Activated CD4-positive, alpha-beta T cell treated with anti-CD3 and anti-CD28 coated beads for 36 hours (primary cell): ENCODE measurements around the gene KIAA0930. TPM values are rescaled to one million over a fixed set of nuclear protein-coding genes. Genes with fewer than 3 reads are reported as not detected.

ENCODE experiments used
- ATAC-seq: fragments of 200-7000 bp; cut with Tn5 transposase; one replicate; pipeline ENCODE4 v1.10.0; 2021; ENCODE audit warnings: mild to moderate bottlenecking, moderate library complexity
- CTCF ChIA-PET: fragments of 350-600 bp; sonication (Branson Sonifier 250); formaldehyde crosslinking; loops from one replicate; lab custom pipeline; 2021; ENCODE audit warnings: antibody characterized with exemption; lab: Charles Lee
- POLR2A ChIA-PET: fragments of 350-600 bp; sonication (Branson Sonifier 250); formaldehyde crosslinking; loops from one replicate; lab custom pipeline; 2021; ENCODE audit warnings: antibody characterized with exemption, inconsistent platforms; lab: Charles Lee
- DNase-seq: peaks from one replicate; pipeline ENCODE4 v3.0.0-alpha.2; 2020
- H3K27ac Mint-ChIP-seq: one replicate; pipeline ENCODE4 v1.8.0; 2021; ENCODE audit warnings: mixed read lengths
- H3K27me3 Mint-ChIP-seq: one replicate; pipeline ENCODE4 v1.8.0; 2021; ENCODE audit warnings: mixed read lengths
- H3K36me3 Mint-ChIP-seq: one replicate; pipeline ENCODE4 v1.8.0; 2021; ENCODE audit warnings: low read depth, mixed read lengths
- H3K4me1 Mint-ChIP-seq: one replicate; pipeline ENCODE4 v1.8.0; 2021; ENCODE audit warnings: mixed read lengths
- H3K4me3 Mint-ChIP-seq: one replicate; pipeline ENCODE4 v1.8.0; 2021; ENCODE audit warnings: mild to moderate bottlenecking, moderate library complexity, mixed read lengths
- H3K9me3 Mint-ChIP-seq: one replicate; pipeline ENCODE4 v1.8.0; 2021; ENCODE audit warnings: low read depth, mixed read lengths
- intact Hi-C, 2 experiments: fragments of 100-400 bp; cut with DNase I in 1 of 2; cut with micrococcal nuclease in 1 of 2; formaldehyde crosslinking; loops; one replicate each; pipeline versions ENCODE4 v1.14.2 to v1.15.1; 2022 to 2024; cut with DNase I, micrococcal nuclease
- total RNA-seq, 2 experiments: library from RNA; stranded (reverse); gene quantifications; one replicate each; pipeline ENCODE4 v1.2.3, GENCODE V29; 2021

KIAA0930 gene
- total RNA-seq, 2 experiments from 2014 or later: 24.8 to 29.6 TPM

GRCh38 chr22:45204819-45205218, 35.9 kb downstream of the KIAA0930 start:
- intact Hi-C loops: no loop called here
- H3K4me3 Mint-ChIP-seq: no peak overlapping the region
- no peak for ATAC-seq
- H3K27me3 Mint-ChIP-seq: no peaks in the 10 kb centered on the region
- peaks cover 10% of the 10 kb centered on the region for H3K36me3 Mint-ChIP-seq
- no peak for DNase-seq
- H3K27ac Mint-ChIP-seq: no peak overlapping the region
- ChIA-PET POLR2A (no interaction called here), CTCF (interaction anchor here (0.9 kb wide), 1 partner anchor 10 kb away, joined by 3 read pairs; no protein-coding TSS in a partner anchor)
- H3K9me3 Mint-ChIP-seq: no peaks in the 10 kb centered on the region
- peaks cover 5% of the 10 kb centered on the region for H3K4me1 Mint-ChIP-seq

- H3K4me1 Mint-ChIP-seq: no peaks in the 10 kb centered on the region
- H3K27me3 Mint-ChIP-seq: no peaks in the 10 kb centered on the region
- H3K36me3 Mint-ChIP-seq: peaks cover 8% of the 10 kb centered on the region
- ChIA-PET POLR2A (no interaction called here), CTCF (no interaction called here)
- no peak for ATAC-seq
- H3K9me3 Mint-ChIP-seq: no peaks in the 10 kb centered on the region
- no peak overlapping the region for H3K4me3 Mint-ChIP-seq
- H3K27ac Mint-ChIP-seq: no peak overlapping the region
- DNase-seq: no peak
- intact Hi-C loops: no loop called here
These were observed 36.5 kb downstream of the KIAA0930 start for GRCh38 chr22:45204241-45204640.

GRCh38 chr22:45203150-45203951, 37.3 kb downstream of the KIAA0930 start:
- no peak overlapping the region for H3K4me3 Mint-ChIP-seq
- no peak for ATAC-seq
- H3K4me1 Mint-ChIP-seq: no peaks in the 10 kb centered on the region
- intact Hi-C loops: no loop called here
- no peak for DNase-seq
- no peaks in the 10 kb centered on the region for H3K9me3 Mint-ChIP-seq
- no peaks in the 10 kb centered on the region for H3K27me3 Mint-ChIP-seq
- no peak overlapping the region for H3K27ac Mint-ChIP-seq
- POLR2A ChIA-PET: no interaction called here
- H3K36me3 Mint-ChIP-seq: peaks cover 7% of the 10 kb centered on the region
- CTCF ChIA-PET: no interaction called here

- no peaks in the 10 kb centered on the region for H3K4me1 Mint-ChIP-seq
- no peaks in the 10 kb centered on the region for H3K9me3 Mint-ChIP-seq
- intact Hi-C loops: no loop called here
- POLR2A ChIA-PET: no interaction called here
- CTCF ChIA-PET: no interaction called here
- ATAC-seq (no peak), DNase-seq (no peak)
- no peaks in the 10 kb centered on the region for H3K27me3 Mint-ChIP-seq
- H3K36me3 Mint-ChIP-seq: peaks cover 6% of the 10 kb centered on the region
- no peak overlapping the region for H3K27ac Mint-ChIP-seq
- no peak overlapping the region for H3K4me3 Mint-ChIP-seq
These were observed 38.2 kb downstream of the KIAA0930 start for GRCh38 chr22:45202333-45203149.

GRCh38 chr22:45201678-45202332, 38.9 kb downstream of the KIAA0930 start:
- DNase-seq (no peak), ATAC-seq (no peak)
- Mint-ChIP-seq H3K4me3 (no peak overlapping the region), H3K4me1 (no peaks in the 10 kb centered on the region), H3K27me3 (no peaks in the 10 kb centered on the region), H3K27ac (no peak overlapping the region), H3K36me3 (peaks cover 6% of the 10 kb centered on the region), H3K9me3 (no peaks in the 10 kb centered on the region)
- ChIA-PET CTCF (no interaction called here), POLR2A (no interaction called here)
- intact Hi-C loops: no loop called here

- DNase-seq: no peak
- ChIA-PET CTCF (interaction anchor here (0.6 to 0.7 kb wide), 3 partner anchors 9 to 537 kb away, joined by 3 to 4 read pairs (median 3); no protein-coding TSS in a partner anchor), POLR2A (no interaction called here)
- no peaks in the 10 kb centered on the region for H3K4me1 Mint-ChIP-seq
- H3K9me3 Mint-ChIP-seq: no peaks in the 10 kb centered on the region
- H3K27me3 Mint-ChIP-seq: no peaks in the 10 kb centered on the region
- no peak overlapping the region for H3K4me3 Mint-ChIP-seq
- no peak for ATAC-seq
- H3K27ac Mint-ChIP-seq: no peak overlapping the region
- peaks cover 10% of the 10 kb centered on the region for H3K36me3 Mint-ChIP-seq
- intact Hi-C loops: no loop called here
These were observed 39.7 kb downstream of the KIAA0930 start for GRCh38 chr22:45200860-45201511.

GRCh38 chr22:45200230-45200629, 40.5 kb downstream of the KIAA0930 start:
- CTCF ChIA-PET: interaction anchor here (0.7 kb wide), 1 partner anchor 536 kb away, joined by 3 read pairs; no protein-coding TSS in a partner anchor

GRCh38 chr22:45199723-45200122, 41.0 kb downstream of the KIAA0930 start:
- Mint-ChIP-seq H3K9me3 (no peaks in the 10 kb centered on the region), H3K4me1 (no peaks in the 10 kb centered on the region), H3K4me3 (no peak overlapping the region), H3K27ac (no peak overlapping the region), H3K27me3 (no peaks in the 10 kb centered on the region), H3K36me3 (peaks cover 10% of the 10 kb centered on the region)
- POLR2A ChIA-PET: no interaction called here
- intact Hi-C loops: no loop called here
- no peak for DNase-seq
- CTCF ChIA-PET: no interaction called here
- ATAC-seq: no peak

More at GRCh38 chr22:45200230-45200629, 40.5 kb downstream of the KIAA0930 start:
- no peaks in the 10 kb centered on the region for H3K27me3 Mint-ChIP-seq
- peaks cover 10% of the 10 kb centered on the region for H3K36me3 Mint-ChIP-seq
- H3K4me3 Mint-ChIP-seq: no peak overlapping the region
- no peak overlapping the region for H3K27ac Mint-ChIP-seq
- intact Hi-C loops: no loop called here
- DNase-seq (no peak), ATAC-seq (no peak)
- no peaks in the 10 kb centered on the region for H3K9me3 Mint-ChIP-seq
- POLR2A ChIA-PET: no interaction called here
- no peaks in the 10 kb centered on the region for H3K4me1 Mint-ChIP-seq

- ChIA-PET POLR2A (no interaction called here), CTCF (no interaction called here)
- Mint-ChIP-seq H3K9me3 (no peaks in the 10 kb centered on the region), H3K4me1 (no peaks in the 10 kb centered on the region), H3K4me3 (no peak overlapping the region), H3K36me3 (peaks cover 8% of the 10 kb centered on the region), H3K27ac (no peak overlapping the region), H3K27me3 (no peaks in the 10 kb centered on the region)
- DNase-seq (no peak), ATAC-seq (no peak)
- intact Hi-C loops: no loop called here
These were observed 42.3 kb downstream of the KIAA0930 start for GRCh38 chr22:45198463-45198795.

GRCh38 chr22:45197606-45198462, 42.9 kb downstream of the KIAA0930 start:
- no peaks in the 10 kb centered on the region for H3K27me3 Mint-ChIP-seq

More at GRCh38 chr22:45197606-45198462, 42.9 kb downstream of the KIAA0930 start:
- H3K27ac Mint-ChIP-seq: no peak overlapping the region
- ATAC-seq (no peak), DNase-seq (no peak)
- no peaks in the 10 kb centered on the region for H3K4me1 Mint-ChIP-seq
- ChIA-PET CTCF (no interaction called here), POLR2A (no interaction called here)
- intact Hi-C loops: no loop called here
- no peak overlapping the region for H3K4me3 Mint-ChIP-seq
- H3K36me3 Mint-ChIP-seq: peaks cover 8% of the 10 kb centered on the region
- H3K9me3 Mint-ChIP-seq: no peaks in the 10 kb centered on the region
